ENCODE results near the gene ZDHHC19.
"Not testable (repeated sequence)": the region's sequence is repeated elsewhere in the genome, so short reads cannot be mapped to it uniquely, and the experiment has no call there.

ZDHHC19 gene

GRCh38 chr3:196175116-196175625 is 36.0 kb downstream of the ZDHHC19 start:
- no peak for DNase-seq

DNA sequence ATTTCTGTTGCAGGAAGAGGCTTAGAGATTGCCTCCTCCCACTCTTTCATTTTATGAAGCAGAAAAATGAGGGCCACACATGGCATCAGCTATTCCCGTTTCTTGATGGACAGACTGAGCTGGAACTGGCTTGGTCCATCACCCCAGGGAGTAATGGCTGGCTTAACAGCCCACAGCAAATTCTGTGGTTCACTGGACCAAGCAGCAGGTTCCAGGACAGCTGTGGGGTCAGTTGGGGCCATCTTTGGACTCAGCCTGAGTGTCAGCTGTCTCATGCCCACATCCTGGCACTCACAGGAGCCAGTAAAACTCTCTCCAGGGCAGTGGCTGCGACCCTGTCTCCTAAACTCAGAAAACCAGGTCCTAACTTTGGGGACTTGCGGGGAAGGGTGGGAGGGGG is 36.5 kb downstream of the ZDHHC19 start:
- DNase-seq: no peak

- DNase-seq: not testable (repeated sequence)
These were observed 40.9 kb downstream of the ZDHHC19 start for GRCh38 chr3:196170296-196170695.

DNA sequence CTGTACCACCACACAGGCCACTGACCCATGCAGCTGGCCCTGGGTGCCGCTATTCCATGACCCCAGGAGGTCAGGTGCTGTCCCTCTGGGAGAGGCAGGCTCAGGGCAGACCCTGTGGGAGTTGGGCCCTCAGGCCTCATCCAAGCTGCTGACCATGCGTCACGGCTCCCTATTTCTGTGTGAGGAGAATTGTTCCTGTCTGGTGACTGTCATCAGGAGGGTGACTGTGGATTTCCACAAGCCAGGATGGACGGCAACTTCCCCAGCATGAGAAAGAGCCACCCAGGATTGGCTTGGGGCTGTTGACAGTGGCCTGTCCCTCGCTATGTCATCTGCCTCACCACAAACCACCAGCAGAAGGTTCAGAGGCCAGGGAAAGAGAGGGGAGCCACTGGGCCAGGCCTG is 41.4 kb downstream of the ZDHHC19 start:
- no peak for DNase-seq

DNA sequence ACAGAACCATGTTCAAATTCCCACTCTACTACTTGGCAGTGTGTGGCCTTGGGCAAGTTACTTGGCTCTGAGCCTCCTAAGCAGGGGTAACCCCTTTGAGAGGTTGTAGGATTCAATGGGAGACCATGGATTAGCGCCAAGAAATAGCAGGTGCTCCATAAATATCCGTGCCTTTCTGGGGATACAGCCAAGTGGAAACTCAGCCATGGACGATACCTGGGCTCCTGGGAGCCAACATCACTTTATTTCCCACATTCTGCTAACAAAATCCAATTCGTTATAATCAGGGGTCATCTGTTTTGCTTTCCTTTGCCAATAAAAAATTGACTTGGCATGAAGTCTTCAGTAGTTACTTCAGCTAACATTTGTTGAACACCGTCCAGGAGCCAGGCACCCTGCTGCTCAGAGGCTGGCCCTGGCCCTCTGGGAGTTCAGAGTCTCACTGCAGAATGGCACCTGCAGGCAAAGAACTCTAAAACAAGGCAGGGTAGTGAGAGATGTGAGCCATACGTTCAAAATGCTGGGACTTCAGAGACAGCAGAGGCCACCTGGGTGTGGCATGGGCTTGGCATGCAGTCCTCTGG is 42.3 kb downstream of the ZDHHC19 start:
- DNase-seq: no peak

GRCh38 chr3:196166741-196167140 is 44.5 kb downstream of the ZDHHC19 start:
- no peak for DNase-seq

DNA sequence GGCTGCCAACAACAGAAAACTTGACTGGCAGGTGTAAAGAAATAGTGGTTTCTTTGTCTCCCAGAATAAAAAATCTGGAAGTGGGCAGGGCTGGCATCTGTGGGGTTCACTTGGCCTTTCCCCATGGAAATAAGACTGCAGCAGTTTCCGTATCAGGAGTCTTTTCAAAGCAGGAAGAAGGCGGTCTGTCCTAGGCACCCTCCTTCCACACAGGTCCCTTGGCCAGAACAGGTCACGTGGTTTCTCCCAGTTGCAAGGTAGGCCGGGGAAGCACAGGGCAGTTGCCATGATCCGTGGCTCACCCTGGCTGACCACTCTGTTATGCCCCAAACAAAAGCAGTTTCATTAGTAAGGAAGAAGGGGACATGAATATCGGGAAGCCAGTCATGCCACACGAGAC is 45.4 kb downstream of the ZDHHC19 start:
- no peak for DNase-seq

GRCh38 chr3:196165006-196165575 is 46.1 kb downstream of the ZDHHC19 start:
- DNase-seq: not testable (repeated sequence)

DNA sequence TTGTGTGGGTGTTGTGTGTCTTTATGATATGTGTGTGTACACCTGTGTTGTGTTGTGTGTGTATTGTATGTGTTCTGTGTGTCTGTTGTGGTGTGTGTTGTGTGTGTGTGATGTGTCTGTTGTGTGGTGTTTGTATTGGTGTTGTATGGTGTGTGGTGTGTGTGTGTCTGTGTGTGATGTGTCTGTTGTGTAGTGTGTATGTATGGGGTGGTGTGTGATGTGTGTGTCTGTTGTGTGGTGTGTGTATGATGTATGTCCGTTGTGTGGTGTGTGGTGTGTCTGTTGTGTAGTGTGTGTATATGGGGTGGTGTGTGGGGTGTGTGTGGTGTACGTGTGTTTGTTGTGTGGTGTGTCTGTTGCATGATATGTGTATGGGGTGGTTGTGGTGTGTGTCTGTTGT is 46.6 kb downstream of the ZDHHC19 start:
- DNase-seq: no peak

- no peak for DNase-seq
These were observed 47.3 kb downstream of the ZDHHC19 start for GRCh38 chr3:196163666-196164493.

- DNase-seq: no peak
These were observed 48.0 kb downstream of the ZDHHC19 start for GRCh38 chr3:196163212-196163611.

GRCh38 chr3:196162679-196163078 is 48.5 kb downstream of the ZDHHC19 start:
- no peak for DNase-seq

- DNase-seq: no peak
These were observed 51.0 kb downstream of the ZDHHC19 start for GRCh38 chr3:196159952-196160804.

DNA sequence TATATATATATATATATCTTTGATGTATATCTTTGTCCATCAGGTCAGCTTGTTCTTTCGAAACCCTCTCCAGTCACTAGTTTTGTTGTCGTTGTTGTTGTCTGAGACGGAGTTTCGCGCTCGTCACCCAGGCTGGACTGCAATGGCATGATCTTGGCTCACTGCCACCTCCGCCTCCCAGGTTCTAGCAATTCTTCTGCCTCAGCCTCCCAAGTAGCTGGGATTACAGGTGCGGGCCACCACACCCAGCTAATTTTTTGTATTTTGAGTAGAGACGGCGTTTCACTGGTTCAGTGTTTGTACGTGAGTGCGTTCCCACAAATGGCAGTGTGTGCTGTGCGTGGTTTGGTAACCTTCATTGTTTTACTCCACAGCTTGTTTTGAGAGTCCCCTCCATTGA is 51.7 kb downstream of the ZDHHC19 start:
- DNase-seq: no peak

GRCh38 chr3:196156160-196156559 is 55.0 kb downstream of the ZDHHC19 start:
- no peak for DNase-seq

DNA sequence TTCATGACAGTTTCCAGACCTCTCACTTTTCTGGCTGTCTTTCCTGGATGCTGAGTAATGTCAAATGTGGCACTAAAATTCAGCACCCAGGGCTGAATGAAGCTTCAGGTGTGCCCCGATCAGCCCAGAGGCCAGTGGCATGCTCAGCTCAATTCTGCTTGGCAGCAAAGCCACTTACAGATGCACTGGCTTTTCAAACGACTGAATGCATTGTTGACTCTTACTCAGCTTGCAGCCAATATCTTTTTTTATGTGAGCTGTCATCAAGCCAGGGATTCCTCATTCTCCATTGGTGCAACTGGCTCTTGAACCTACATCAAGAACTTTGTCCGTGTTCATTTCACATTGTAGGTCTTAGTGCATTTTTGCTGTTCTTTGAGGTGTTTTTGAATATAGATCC is 60.7 kb downstream of the ZDHHC19 start:
- DNase-seq: no peak

DNA sequence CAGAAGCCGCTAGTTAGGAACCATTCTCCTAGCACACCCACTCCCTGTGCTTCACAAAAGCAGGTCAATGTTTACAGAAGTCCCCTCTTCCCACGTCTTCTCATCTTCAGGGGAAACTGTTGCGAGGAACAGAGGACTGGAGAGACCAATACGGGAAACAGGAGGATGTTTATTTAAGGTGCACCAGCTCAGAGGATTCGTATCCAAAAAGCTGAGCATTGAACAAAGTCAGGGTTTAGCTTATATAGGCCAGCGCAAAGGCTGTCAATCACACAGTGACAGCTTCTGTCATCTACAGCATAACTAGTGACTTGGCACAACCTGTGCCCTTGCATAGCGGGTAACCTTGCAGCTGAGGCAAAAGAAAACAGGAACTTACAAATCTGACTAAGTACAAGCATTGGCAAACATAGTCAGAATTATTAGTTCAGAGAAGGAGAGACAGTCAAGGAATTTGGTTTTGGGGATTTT is 61.3 kb downstream of the ZDHHC19 start:
- DNase-seq: no peak

- no peak for DNase-seq
These were observed 61.8 kb downstream of the ZDHHC19 start for GRCh38 chr3:196149375-196149774.
